GM21717 (cell line): ENCODE results near the gene HOMER2.
"Not testable (repeated sequence)": the region's sequence is repeated elsewhere in the genome, so short reads cannot be mapped to it uniquely, and the experiment has no call there.

Source experiments
- ATAC-seq: cut with Tn5 transposase; IDR thresholded peaks from one replicate; pipeline ENCODE4 v1.9.1; 2021; ENCODE audit warnings: mild to moderate bottlenecking, moderate library complexity; ENCODE audit not compliant: unreplicated experiment

HOMER2 gene

DNA sequence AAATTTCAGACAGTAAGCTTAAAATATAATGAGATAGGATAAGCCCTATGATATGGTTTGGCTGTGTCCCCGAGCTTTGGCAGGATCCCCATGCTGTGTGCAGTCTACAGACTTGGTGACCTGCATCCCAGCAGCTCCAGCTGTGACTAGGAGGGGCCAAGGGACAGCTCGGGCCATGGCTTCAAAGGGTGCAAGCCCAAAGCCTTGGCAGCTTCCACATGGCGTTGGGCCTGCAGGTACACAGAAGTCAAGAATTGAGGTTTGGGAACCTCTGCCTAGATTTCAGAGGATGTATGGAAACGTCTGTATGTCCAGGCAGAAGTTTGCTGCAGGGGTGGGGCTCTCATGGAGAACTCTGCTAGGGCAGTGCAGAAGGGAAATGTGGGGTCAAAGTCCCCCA lies 86.9 kb downstream of the HOMER2 start:
- ATAC-seq = not testable (repeated sequence)

DNA sequence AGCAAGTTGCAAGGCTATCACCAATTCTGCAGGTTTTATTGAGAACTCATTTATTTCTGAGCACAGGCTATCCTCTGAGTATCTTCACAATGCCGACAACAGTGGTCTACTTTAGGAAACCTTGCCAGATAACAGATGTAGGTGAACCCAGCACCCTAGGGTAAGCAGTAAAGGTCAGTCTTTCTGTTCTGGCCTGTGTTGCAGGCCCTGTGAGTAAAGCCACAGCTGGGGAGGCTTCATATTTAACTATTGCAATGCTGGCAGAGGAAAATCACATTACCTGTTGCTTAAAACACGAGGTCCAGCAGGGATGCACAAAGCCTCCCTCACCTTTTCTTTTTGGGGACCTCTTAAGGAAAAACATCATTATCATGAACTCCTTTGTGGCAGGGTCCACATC lies 87.6 kb downstream of the HOMER2 start:
- no peak for ATAC-seq

DNA sequence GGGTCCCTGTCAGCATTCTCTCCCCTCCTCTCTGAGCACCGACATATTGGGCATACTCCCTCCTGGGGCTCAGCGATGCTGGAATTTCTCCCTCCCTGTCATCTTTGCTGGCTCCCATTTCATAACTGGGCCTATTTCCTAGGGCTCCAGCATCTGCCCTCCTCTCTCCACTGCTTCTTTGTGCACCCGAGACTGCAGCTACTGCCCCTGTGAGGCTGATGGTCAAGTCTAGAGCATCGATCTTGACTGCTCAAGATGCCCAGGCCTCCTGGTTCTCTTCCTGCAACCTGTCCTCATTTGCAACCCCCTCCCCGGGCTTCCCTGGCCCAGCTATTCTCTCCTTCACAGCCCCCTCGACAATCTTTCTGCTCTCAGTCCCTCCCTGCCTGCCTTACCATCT lies 89.6 kb downstream of the HOMER2 start:
- no peak for ATAC-seq

DNA sequence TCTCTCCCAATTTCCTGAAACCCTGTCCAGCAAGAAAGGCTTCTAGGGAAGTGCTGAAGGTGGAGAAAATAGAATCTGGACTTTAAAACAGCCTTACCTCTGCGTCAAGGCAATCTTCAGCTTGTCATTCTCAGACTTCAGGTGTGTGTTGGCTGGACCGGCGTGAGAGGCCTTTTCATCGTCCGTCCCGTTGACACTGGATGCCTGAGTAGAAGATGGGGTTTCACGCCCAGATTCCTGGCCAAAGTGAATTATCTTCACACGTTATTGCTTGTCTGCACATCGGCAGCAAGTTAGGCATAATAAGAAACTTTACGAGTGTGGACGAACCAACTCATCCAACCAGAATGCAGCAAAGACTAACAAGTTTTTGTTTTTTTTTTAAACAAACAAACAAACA lies 93.6 kb downstream of the HOMER2 start:
- ATAC-seq = no peak

DNA sequence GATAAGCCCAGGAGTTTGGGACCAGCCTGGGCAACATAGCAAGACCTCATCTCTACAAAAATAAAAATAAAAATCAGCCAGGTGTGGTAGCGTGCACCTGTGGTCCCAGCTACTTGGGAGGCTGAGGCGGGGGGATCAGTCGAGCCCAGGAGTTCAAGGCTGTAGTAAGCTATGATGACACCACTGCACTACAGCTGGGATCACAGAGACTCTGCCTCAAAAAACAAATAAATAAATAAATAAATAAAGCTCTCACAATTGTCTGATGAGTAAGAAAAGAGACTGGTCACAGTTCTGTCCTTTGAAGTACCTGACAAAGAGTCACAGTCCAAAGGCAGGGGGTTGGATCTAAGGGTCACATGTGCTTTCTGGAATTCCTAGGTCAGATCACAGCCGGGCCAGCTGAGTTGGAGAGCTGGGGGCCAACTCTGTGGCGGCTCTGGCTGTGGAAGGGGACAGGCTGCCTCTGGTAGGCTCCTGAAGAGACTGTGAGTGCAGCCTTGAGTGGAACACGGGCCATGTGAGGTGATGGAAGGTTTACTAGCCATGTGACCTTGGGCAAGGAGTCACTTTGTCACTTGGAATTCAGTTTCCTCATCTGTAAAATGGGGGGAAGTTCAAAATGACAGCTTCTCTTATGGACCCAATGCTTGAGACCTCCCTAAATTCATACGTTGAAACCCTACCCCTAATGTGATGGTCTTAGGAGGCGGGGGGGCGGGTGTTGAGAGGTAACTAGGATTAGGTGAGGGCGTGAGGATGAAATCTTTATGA lies 95.9 kb downstream of the HOMER2 start:
- ATAC-seq = no peak

DNA sequence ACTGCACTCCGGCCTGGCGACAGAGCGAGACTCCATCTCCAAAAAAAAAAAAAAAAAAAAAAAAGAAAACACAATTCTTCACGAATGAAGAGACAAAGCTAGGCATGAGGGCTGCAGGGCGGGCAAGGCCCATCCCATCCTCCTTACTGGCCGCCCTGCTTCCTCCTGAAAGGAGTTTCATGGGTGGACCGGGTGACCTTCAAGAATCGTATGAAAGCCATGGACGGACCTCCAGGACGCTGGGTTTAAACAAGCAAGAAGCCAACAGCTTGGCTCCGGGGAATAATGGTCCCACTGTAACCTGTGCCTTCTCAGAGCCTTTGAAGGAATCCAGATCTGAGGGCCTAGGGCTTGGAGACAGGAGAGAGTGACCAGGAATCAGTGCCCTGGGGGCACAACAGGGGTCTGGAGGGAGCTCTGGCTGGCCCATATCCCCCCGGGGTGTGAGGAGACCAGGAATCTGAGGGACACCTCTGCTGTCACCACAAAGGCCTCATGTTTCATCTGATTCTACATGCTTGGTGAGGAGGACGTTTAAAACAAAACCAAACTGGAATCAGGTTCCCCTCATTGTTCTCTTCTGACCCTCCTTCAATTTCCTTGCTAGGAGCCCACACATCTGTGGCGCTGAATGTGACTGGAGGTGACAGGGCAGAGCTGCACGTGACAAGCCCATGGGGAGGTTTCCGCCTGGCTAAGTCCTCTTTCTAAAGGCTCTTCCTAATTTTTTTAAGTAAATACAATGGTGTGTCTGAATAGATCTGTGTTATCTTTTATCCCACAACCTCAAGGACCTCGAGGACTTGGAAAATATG lies 97.0 kb downstream of the HOMER2 start:
- no peak for ATAC-seq

DNA sequence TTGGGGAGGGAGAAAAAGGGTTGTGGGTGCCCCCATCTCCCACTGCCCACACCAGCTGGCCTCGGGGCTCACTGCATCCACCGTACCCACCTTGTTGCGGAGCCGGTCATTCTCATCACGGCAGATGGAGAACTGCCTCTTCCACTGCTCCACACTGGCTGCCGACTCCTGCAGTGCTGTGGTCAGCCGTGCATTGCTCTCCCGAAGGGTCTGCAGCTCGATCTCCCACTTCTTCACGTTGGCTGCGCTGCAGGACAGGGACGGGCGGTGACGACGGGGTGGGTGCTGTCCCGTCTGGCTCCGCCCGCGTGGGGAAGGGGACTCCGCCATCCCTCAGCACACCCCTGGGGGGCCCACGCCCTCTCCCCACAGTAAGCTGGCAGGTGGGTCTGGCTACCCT lies 98.0 kb downstream of the HOMER2 start:
- no peak for ATAC-seq

DNA sequence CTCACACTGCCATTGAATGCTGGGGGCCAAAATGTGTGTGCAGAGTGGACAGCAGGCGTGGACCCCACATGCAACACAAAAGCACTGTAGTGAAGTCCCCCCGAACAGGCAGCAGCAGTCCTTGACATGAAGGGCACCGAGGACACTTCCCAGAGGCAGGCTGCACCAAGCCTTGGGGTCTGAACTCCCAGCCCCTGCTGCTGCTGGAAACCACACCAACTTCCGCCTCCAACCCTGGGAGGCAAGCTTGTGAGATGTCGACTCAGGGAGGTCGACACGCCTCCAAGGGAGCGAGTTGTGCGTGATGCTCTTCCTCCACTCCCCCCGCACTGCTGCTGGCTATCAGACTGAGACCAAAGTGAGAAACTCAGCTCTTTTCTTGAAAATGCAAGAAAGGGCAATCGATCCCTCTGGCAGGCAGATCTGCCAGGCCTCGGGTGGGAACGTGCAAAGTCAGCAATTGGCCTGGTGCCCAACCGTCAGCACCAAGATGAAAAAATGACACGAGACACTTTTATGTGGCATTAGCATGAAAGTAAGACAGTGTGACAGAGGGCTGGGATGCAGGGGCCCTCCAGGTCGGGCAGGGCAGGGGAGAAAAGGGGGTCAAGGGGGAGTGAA lies 99.5 kb downstream of the HOMER2 start:
- no peak for ATAC-seq

DNA sequence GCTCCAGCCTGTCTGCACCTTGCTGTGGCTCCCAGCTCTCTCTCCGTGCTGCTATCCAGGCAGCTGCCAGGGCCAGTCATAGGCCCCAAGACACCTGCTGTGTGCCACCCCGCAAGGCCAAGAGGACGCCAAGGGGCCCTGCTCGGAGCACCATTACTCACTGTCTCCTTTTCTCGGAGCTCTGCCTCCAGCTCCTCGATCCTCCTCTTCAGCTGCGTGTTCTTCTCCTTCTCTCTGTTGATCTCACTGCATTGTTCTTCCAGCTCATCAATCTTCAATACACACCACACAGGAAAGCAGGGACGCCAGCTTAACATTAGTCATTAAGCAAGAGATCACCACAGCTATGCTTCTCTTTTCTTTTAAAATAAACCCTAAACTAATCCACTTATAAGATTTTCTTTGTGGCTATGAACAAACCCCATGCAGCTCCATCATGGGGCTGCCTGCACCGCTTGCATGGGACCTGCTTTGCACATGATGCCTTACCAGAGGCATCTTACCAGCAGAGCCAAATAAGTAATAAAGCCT lies 100.5 kb downstream of the HOMER2 start:
- ATAC-seq = no peak

DNA sequence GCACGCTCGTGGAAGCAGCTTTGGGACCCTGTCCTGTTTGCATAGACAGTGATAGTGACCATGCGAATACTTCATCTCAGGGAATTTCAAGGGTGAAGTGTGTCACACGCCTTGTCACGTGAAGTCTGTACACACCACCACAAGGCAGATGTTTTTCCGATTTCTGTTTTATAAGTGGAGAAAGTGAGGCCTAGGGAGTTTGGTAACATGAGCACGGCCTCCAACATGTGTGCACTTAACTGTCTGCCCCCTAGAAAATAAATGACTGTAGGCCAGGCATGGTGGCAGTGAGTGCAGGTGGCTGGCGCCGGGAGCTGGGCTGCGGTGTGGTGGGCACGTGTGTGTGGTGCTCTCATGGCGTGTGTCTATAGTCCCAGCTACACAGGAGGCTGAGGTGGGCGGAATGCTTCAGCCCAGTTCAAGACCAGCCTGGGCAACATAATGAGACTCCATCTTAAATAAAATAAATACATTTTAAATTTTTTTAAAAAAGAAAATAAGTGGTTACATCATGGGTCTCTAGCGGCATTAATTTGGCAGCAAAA lies 101.1 kb downstream of the HOMER2 start:
- no peak for ATAC-seq

DNA sequence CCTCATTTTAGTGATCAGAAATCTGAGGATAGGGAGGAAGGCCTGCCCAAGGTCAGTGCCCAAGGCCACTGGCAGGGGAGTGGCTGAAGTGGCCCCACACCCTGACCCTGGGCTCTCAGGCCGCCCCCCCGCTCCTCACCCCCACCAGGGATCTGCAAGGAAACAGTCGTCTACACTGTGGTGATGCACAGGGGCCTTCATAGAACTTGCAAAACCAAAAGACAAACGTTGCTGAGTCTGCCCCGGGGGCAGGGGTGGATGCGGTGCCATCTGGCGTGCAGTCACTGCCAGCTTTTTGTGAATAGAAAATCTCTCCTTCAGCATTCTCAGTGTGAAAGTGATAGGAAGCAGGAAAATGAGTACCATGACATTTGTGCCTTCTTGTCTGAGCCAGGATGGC lies 101.8 kb downstream of the HOMER2 start:
- no peak for ATAC-seq

DNA sequence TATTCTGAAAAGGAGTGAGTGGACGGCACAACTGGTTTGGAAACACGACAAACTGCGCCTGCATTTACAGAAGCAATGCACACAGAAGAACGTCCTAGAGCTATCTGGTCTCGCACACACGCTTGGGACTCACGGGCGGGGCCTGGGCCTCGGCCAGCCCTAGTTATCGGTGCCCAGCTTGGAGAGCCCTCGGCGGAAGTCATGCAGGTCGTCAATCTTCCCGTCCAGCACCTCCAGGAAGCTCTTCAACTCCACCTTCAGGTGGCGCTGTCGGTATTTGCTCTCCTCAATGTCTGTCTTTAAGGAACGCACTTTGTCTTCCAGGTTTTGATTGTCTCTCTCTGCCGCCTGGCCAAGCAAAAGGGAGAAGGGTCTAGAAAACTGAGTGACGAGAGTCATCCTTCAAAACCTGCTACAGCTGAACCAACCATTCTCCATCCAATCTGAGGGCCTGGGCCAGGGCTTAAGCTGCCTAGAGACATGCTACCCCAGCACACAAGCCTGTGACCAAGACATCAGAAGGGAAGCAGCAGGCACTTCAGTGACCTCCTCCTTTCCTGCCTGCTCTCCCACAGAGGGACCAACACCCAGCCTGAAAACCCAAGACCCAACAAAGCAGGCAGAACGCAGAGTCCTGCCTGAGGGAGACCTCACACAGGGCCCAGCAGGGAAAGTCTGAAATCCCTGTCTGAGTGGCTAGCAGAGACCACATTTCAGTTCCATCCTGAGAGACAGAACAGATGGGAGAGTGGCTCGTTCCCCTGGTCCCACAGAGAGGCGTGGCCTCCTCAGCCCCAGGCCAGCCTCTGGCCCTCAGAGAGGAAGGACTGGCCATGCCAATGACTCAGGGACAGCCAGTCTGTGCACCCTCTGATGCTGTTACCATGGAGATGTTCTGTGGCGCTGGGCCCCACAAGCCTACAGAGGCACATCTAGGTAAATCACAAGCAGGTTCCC lies 102.7 kb downstream of the HOMER2 start:
- no peak for ATAC-seq

DNA sequence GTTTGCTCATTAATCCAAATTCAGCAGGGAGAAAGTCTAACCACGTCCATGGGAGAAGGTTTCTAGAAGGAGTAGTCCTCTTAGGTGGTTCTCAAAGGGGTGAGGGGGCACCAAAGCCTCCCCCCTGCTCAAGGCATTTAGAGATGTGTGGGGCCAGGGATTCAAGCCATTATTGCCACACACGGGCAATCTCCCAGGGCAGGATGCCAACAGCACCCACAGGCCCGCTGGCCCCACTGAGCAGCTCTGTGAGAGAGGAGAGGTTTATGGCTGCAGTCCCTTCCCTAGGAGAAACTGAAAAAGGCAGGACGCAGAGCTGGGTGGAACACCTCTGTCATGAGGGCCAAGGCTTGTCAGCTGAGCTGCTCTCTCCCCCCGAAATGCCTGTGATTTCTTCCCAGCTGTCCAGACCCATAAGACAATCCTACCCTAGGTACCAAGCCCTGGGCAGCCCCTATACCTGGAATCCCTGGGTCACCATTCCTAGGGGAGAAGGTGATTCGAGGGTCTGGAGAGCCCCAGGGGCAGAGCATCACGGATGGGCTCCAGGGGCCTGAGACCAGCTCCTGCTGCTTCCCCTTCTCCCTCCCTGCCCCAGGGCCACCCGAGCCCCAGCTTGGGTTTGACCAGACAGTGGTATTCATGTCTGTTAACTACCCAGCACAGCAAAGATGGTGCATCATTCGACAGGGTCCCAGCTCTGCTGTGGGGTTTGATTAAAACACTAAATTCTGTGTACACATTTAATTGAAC lies 104.1 kb downstream of the HOMER2 start:
- ATAC-seq = no peak

DNA sequence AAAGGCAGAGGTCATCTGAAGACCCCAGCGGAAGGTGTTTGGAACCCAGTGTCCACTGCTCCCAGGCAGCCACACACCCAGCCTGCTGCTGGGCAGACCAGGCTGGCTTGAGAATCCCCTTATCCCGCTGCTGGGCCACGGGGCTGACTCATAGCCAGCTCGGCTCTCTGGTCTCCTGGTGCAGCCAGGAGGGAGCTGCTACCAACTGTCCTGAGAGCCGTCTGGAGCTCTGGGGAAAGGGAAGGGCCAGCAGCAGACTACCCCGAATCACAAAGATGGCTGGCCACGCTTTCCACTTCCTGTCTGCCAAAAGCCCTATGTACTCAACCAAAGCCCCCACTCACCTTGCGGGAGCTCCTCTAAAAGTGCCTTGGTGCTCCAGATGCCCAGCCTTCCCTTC lies 104.8 kb downstream of the HOMER2 start:
- no peak for ATAC-seq

DNA sequence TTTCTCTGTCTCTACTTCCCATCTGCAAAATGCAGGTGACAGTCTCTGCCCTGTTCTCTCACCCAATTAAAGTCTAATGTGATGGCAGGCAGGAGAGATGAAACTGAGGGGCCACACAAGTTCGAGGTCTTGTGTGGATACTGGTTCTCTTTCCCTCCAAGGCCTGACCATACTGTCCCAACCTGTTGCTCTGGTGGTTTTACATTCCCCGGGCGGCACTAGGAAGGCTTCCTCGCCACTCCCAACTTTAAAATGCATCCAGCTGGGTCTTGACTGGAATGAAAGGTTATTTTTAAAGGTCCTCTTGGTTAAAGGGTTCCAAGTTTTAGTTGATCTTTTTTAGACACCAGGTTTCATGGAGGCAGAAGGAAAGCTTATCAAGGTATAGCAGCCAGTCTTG lies 105.9 kb downstream of the HOMER2 start:
- no peak for ATAC-seq

DNA sequence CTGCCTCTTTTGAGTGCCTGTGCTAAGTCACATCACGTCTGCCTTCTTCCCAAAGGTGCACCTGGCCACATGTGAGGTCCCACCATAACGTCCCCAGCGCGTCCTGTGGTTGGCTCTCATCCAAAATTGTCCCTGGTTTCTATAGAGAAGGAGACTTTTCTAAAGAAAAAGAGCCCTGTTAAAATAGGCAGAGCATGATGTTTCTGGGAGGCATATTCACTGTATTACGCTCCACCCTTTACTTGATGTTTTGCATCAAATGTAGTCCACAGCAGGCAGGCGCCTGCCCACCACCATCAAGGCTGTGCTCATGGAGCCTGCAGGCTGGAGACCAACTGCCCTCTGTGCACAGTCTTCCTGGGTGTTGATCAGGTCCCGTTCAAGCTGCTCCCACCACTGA lies 106.8 kb downstream of the HOMER2 start:
- ATAC-seq = no peak

DNA sequence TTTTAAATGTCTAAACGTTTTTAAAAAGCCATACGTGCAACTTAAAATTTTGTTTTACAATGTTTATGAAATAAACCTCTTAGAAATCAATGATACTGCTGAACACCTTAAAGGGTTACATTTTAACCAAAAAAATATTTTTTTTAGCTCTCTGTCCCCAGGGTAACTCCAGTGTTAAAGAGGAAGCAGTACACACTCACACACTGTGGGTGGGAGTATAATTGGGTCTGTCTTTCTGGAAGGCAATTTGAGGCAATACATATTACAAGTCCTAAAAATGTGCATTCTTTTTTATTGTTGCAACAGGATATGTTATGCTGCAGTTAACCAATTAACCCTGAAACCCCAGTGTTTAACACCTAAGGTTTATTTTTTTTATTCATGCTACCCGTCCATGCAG lies 109.0 kb downstream of the HOMER2 start:
- no peak for ATAC-seq

DNA sequence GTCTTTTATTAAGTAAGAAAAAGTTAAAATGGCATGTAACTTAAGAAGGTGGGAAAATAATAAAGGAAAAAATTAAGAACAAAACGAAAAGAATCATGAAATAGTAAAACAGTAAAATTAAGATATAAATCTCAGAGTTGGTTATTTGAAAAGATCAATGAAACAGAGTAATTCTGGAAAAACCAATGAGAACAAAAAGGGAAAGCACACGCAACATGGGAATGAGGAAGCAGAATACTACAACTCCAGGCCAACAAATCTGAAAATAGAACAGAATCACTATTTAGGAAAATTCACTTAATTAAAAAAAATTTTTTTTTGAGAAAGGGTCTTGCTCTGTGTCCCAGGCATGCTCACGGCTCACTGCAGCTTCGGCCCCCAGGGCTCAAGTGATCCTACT lies 112.4 kb downstream of the HOMER2 start:
- ATAC-seq = no peak

DNA sequence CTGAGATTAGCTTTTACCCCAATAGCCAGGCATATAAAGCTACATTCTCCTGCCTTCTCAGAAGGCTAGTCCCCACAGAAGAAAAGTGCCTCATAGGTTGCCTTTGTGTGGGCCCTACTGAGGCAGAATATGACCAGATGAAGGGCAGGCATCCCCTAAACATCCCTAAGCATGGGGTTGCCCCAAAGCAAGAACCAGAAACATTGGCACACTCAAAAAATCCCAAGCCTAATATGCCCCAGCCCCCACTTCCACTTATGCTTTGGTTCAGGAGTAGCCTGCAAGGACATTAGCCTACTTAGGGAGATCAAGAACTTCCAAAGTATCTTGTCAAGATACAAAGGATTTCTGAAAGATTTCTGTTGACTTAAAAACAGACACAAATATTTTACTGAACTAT lies 113.4 kb downstream of the HOMER2 start:
- no peak for ATAC-seq
